Esophagus muscularis mucosa (tissue), 4 donors: ENCODE measurements around the gene PIGR. TPM values are rescaled to one million over a fixed set of nuclear protein-coding genes. Genes with fewer than 3 reads are reported as not detected.

Source experiments
- DNase-seq: peaks from one replicate; pipeline ENCODE4 v3.0.0-alpha.2; 2017; ENCODE audit errors: extremely low spot score
- H3K27ac ChIP-seq, 4 donors: fragments of 200-600 bp; sonication (generic); replicated peaks in 1 of 4; 1 replicate in 3 of 4; 2 replicates in 1 of 4; pipeline ENCODE4 v1.5.1; 2016 to 2019; ENCODE audit warnings: mild to moderate bottlenecking in 1 of 4
- H3K27me3 ChIP-seq, 4 donors: fragments of 200-600 bp; sonication (generic); one replicate each; pipeline versions ENCODE4 v1.5.1 to v1.6.0; 2016 to 2019
- H3K36me3 ChIP-seq, 4 donors: fragments of 200-600 bp; sonication (generic); one replicate each; pipeline ENCODE4 v1.5.1; 2016 to 2019
- H3K4me1 ChIP-seq, 4 donors: fragments of 200-600 bp; sonication (generic); one replicate each; pipeline ENCODE4 v1.5.1; 2016 to 2019
- H3K4me3 ChIP-seq, 4 donors: fragments of 200-600 bp; sonication (generic); 1 replicate in 2 of 4; 2 replicates in 2 of 4; pipeline ENCODE4 v1.5.1; 2016 to 2019; ENCODE audit warnings: mild to moderate bottlenecking in 4 of 4, moderate library complexity in 1 of 4
- H3K9me3 ChIP-seq, 4 donors: fragments of 200-600 bp; sonication (generic); 1 replicate in 3 of 4; 2 replicates in 1 of 4; pipeline ENCODE4 v1.5.1; 2016 to 2019
- CTCF ChIP-seq, 3 experiments: fragments of 200-600 bp in 2 of 3; fragments of 450-650 bp in 1 of 3; sonication (generic) in 2 of 3; IDR thresholded peaks; one replicate each; pipeline ENCODE4 v1.5.1; 2017 to 2019; ENCODE audit warnings: antibody characterized with exemption in 3 of 3, mild to moderate bottlenecking in 2 of 3, moderate library complexity in 1 of 3
- EP300 ChIP-seq: sonication (generic); formaldehyde crosslinking; IDR thresholded peaks from one replicate; pipeline ENCODE4 v1.6.1; 2017; ENCODE audit warnings: antibody characterized with exemption
- POLR2A ChIP-seq: fragments of 450-650 bp; IDR thresholded peaks from one replicate; pipeline ENCODE4 v1.6.1; 2017; ENCODE audit warnings: antibody characterized with exemption, moderate library complexity, mild to moderate bottlenecking, low read depth
- POLR2AphosphoS5 ChIP-seq, 2 donors: sonication (generic); formaldehyde crosslinking; IDR thresholded peaks; one replicate each; pipeline ENCODE4 v1.6.1; 2017; ENCODE audit warnings: antibody characterized with exemption in 2 of 2
- WGBS: methylation state at CpG from one replicate; pipeline ENCODE4 v1.1.5; 2018; 5-methylcytosine and 5-hydroxymethylcytosine counted together
- intact Hi-C: fragments of 100-400 bp; cut with DNase I; formaldehyde crosslinking; loops from one replicate; pipeline ENCODE4 v1.15.1; 2023
- total RNA-seq, 4 donors: library from RNA; depleted of rRNA; stranded (reverse); fragments of >200 nt; gene quantifications; one replicate each; pipeline versions ENCODE4 v1.1.0 to v1.2.1, GENCODE V29; 2016

PIGR gene
- total RNA-seq, 4 donors from 2014 or later: 0.42 to 4.2 (median 1.1) TPM; not detected in 1

GRCh38 chr1:206958144-206958543, 11.9 kb upstream of the PIGR start:
- TF ChIP-seq CTCF (IDR thresholded peaks at IDR 0.05): no peak
- no peak for TF ChIP-seq POLR2A
- no peak for TF ChIP-seq POLR2AphosphoS5 (IDR thresholded peaks at IDR 0.05)
- no peak for TF ChIP-seq EP300
- Histone ChIP-seq H3K9me3 (no peaks in the 10 kb centered on the region), H3K4me1 (no peaks in the 10 kb centered on the region), H3K27me3 (no peaks in the 10 kb centered on the region), H3K4me3 (no peak overlapping the region), H3K36me3 (no peaks in the 10 kb centered on the region), H3K27ac (no peak overlapping the region)
- 94% methylated on average over 2 of the region's 2 CpGs for WGBS
- intact Hi-C loops: no loop called here
- no peak for DNase-seq

GRCh38 chr1:206957639-206958038, 11.4 kb upstream of the PIGR start:
- DNase-seq: no peak
- WGBS: 67% methylated on average over 5 of the region's 5 CpGs
- intact Hi-C loops: no loop called here
- Histone ChIP-seq H3K4me3 (no peak overlapping the region), H3K36me3 (no peaks in the 10 kb centered on the region), H3K9me3 (no peaks in the 10 kb centered on the region), H3K27me3 (no peaks in the 10 kb centered on the region), H3K4me1 (no peaks in the 10 kb centered on the region), H3K27ac (no peak overlapping the region)
- no peak for TF ChIP-seq POLR2A
- no peak for TF ChIP-seq CTCF (IDR thresholded peaks at IDR 0.05)
- TF ChIP-seq POLR2AphosphoS5 (IDR thresholded peaks at IDR 0.05): no peak
- TF ChIP-seq EP300: no peak

GRCh38 chr1:206955476-206956451, 9.5 kb upstream of the PIGR start:
- H3K36me3 ChIP-seq: no peaks in the 10 kb centered on the region
- WGBS: 59% methylated on average over 11 of the region's 11 CpGs
- no peak overlapping the region for H3K27ac ChIP-seq
- TF ChIP-seq CTCF (IDR thresholded peaks at IDR 0.05) (no peak), EP300 (no peak)
- no peaks in the 10 kb centered on the region for H3K27me3 ChIP-seq
- H3K4me1 ChIP-seq: no peaks in the 10 kb centered on the region
- intact Hi-C loops: no loop called here
- DNase-seq: no peak
- H3K4me3 ChIP-seq: no peak overlapping the region
- H3K9me3 ChIP-seq: no peaks in the 10 kb centered on the region

GRCh38 chr1:206954459-206955342, 8.4 kb upstream of the PIGR start:
- Histone ChIP-seq H3K9me3 (peaks cover 0 to 6% (median 0%) of the 10 kb centered on the region in 4 donors), H3K4me3 (no peak overlapping the region), H3K36me3 (no peaks in the 10 kb centered on the region), H3K4me1 (no peaks in the 10 kb centered on the region), H3K27me3 (no peaks in the 10 kb centered on the region), H3K27ac (no peak overlapping the region)
- no peak for TF ChIP-seq CTCF (IDR thresholded peaks at IDR 0.05)
- no peak for TF ChIP-seq POLR2AphosphoS5 (IDR thresholded peaks at IDR 0.05)
- no peak for TF ChIP-seq EP300
- TF ChIP-seq POLR2A: no peak
- no peak for DNase-seq
- intact Hi-C loops: no loop called here
- 88% methylated on average over 10 of the region's 10 CpGs for WGBS
